Gastroesophageal sphincter (tissue), 4 donors: ENCODE measurements around the gene SLC38A7. TPM values are rescaled to one million over a fixed set of nuclear protein-coding genes. Genes with fewer than 3 reads are reported as not detected.

Source experiments
- ATAC-seq: fragments of 150-250 bp; one replicate; pipeline ENCODE4 v1.9.1; 2016; ENCODE audit warnings: mild to moderate bottlenecking, moderate library complexity
- H3K27ac ChIP-seq, 4 donors: fragments of 200-600 bp; sonication (generic) in 3 of 4; 1 replicate in 3 of 4; 2 replicates in 1 of 4; pipeline ENCODE4 v1.5.1; 2016 to 2019
- H3K27me3 ChIP-seq: fragments of 200-600 bp; sonication (generic); one replicate; pipeline ENCODE4 v1.5.1; 2019
- H3K36me3 ChIP-seq, 2 donors: fragments of 200-600 bp; sonication (generic); one replicate each; pipeline ENCODE4 v1.5.1; 2019; ENCODE audit warnings: control low read depth in 1 of 2
- H3K4me1 ChIP-seq, 3 donors: fragments of 200-600 bp; sonication (generic); 1 replicate in 2 of 3; 2 replicates in 1 of 3; pipeline ENCODE4 v1.5.1; 2016 to 2019; ENCODE audit warnings: control low read depth in 2 of 3
- H3K4me3 ChIP-seq, 2 donors: fragments of 200-600 bp; sonication (generic); one replicate each; pipeline ENCODE4 v1.5.1; 2019; ENCODE audit warnings: mild to moderate bottlenecking in 1 of 2, moderate library complexity in 1 of 2
- H3K9me3 ChIP-seq, 3 donors: fragments of 200-600 bp; sonication (generic); one replicate each; pipeline ENCODE4 v1.5.1; 2017 to 2019; ENCODE audit warnings: control low read depth in 2 of 3
- EP300 ChIP-seq: sonication (generic); formaldehyde crosslinking; IDR thresholded peaks from one replicate; pipeline ENCODE4 v1.6.1; 2017; ENCODE audit warnings: antibody characterized with exemption, mild to moderate bottlenecking
- POLR2A ChIP-seq, 2 donors: fragments of 450-650 bp; IDR thresholded peaks; one replicate each; pipeline ENCODE4 v1.6.1; 2017; ENCODE audit warnings: antibody characterized with exemption in 2 of 2, mild to moderate bottlenecking in 2 of 2, moderate library complexity in 1 of 2
- POLR2AphosphoS5 ChIP-seq: sonication (generic); formaldehyde crosslinking; IDR thresholded peaks from one replicate; pipeline ENCODE4 v1.6.1; 2017; ENCODE audit warnings: antibody characterized with exemption
- WGBS, 2 donors: methylation state at CpG; one replicate each; pipeline ENCODE4 v1.1.5; 2018; ENCODE audit warnings: low coverage in 1 of 2; 5-methylcytosine and 5-hydroxymethylcytosine counted together
- total RNA-seq, 4 donors: library from RNA; depleted of rRNA; stranded (reverse); fragments of >200 nt; gene quantifications; one replicate each; pipeline ENCODE4 v1.1.0, GENCODE V29; 2016
- TF ChIP-seq, protein P1 (sequence below), 4 experiments: fragments of 200-600 bp in 2 of 4; fragments of 450-650 bp in 2 of 4; sonication (generic) in 1 of 4; IDR thresholded peaks; one replicate each; pipeline ENCODE4 v1.5.1; 2017 to 2019; ENCODE audit warnings: antibody characterized with exemption in 4 of 4, mild to moderate bottlenecking in 2 of 4, moderate library complexity in 2 of 4

Gene SLC38A7
- total RNA-seq, 4 donors from 2014 or later, result 10.7 to 20.7 (median 14.7) TPM

DNA sequence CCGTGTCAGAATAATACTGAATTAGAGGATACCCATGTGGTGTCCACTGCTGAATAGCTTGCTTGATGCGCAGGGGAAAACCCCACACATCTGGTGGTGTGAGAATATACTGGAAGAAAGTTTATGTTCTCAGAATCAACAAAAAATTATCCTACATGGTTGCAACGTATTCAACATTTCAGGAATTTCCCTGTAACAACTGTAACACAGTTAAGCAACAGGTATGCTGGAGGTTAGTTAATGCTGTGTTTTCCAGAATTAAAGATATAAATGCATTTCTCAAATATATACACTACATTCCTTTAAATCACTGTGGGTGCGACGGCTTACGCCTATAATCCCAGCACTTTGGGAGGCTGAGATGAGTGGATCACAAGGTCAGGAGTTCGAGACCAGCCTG, 60.4 kb downstream of the SLC38A7 start:
- Histone ChIP-seq H3K9me3 (no peaks in the 10 kb centered on the region), H3K36me3 (peaks cover 0 to 50% of the 10 kb centered on the region in 2 donors), H3K27me3 (no peaks in the 10 kb centered on the region), H3K27ac (no peak overlapping the region), H3K4me1 (peaks cover 0 to 48% (median 20%) of the 10 kb centered on the region in 3 donors), H3K4me3 (no peak overlapping the region)
- 85 to 92% methylated on average over 6 to 7 of the region's 7 CpGs for WGBS, 2 donors
- TF ChIP-seq POLR2AphosphoS5 (no peak), POLR2A (IDR thresholded peaks at IDR 0.05) (no peak), EP300 (no peak)
- TF ChIP-seq, protein P1, sequence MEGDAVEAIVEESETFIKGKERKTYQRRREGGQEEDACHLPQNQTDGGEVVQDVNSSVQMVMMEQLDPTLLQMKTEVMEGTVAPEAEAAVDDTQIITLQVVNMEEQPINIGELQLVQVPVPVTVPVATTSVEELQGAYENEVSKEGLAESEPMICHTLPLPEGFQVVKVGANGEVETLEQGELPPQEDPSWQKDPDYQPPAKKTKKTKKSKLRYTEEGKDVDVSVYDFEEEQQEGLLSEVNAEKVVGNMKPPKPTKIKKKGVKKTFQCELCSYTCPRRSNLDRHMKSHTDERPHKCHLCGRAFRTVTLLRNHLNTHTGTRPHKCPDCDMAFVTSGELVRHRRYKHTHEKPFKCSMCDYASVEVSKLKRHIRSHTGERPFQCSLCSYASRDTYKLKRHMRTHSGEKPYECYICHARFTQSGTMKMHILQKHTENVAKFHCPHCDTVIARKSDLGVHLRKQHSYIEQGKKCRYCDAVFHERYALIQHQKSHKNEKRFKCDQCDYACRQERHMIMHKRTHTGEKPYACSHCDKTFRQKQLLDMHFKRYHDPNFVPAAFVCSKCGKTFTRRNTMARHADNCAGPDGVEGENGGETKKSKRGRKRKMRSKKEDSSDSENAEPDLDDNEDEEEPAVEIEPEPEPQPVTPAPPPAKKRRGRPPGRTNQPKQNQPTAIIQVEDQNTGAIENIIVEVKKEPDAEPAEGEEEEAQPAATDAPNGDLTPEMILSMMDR (IDR thresholded peaks at IDR 0.05), result no peak
- no peak for ATAC-seq

DNA sequence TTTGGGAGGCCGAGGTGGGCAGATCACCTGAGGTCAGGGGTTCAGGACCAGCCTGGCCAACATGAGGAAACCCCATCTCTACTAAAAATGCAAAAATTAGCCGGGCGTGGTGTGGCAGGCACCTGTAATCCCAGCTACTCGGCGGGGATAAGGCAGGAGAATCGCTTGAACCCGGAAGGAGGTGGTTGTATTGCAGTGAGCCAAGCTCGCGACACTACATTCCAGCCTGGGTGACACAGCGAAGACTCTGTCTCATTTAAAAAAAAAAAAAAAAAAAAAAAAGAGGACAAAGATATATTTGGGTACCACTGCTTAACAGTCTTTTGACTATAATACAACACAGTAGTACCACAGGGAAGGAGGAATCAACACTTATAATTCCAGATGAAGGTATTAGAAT, 64.2 kb downstream of the SLC38A7 start:
- TF ChIP-seq, protein P1 (IDR thresholded peaks at IDR 0.05), result no peak
- no peak for TF ChIP-seq POLR2AphosphoS5
- TF ChIP-seq EP300, result no peak
- no peak for TF ChIP-seq POLR2A (IDR thresholded peaks at IDR 0.05)
- no peak for ATAC-seq
- Histone ChIP-seq H3K4me1 (peaks cover 0 to 15% (median 0%) of the 10 kb centered on the region in 3 donors), H3K27me3 (no peaks in the 10 kb centered on the region), H3K27ac (no peak overlapping the region), H3K4me3 (no peak overlapping the region), H3K9me3 (no peaks in the 10 kb centered on the region), H3K36me3 (peaks cover 0 to 71% of the 10 kb centered on the region in 2 donors)
- 76 to 98% methylated on average over 2 to 7 of the region's 10 CpGs for WGBS, 2 donors

DNA sequence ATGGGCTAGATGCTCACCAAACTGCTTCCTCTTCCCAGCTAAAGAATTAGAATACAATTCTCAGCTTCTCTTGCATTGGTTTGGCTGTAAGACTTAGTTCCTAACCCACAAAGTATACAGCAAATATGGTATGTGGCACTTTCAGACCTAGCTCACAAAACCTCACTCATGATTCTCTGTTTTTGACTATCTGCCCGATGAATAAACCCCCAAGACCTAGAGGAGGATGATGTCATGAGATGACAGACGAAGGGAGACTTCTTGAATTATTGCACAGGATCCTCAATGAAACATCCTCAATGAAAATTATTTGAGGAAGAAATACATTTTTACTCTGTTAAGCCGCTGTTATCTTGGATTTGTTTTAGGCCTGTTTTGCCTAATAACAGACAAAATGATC, 69.3 kb downstream of the SLC38A7 start:
- Histone ChIP-seq H3K27me3 (no peaks in the 10 kb centered on the region), H3K9me3 (no peaks in the 10 kb centered on the region), H3K4me1 (peaks cover 0 to 18% (median 0%) of the 10 kb centered on the region in 3 donors), H3K27ac (no peak overlapping the region), H3K4me3 (no peak overlapping the region), H3K36me3 (peaks cover 0 to 45% of the 10 kb centered on the region in 2 donors)
- WGBS, 2 donors, result 66% methylated on average over 3 of the region's 3 CpGs; no CpG with 5 or more reads in 1 of the 2 donors
- ATAC-seq, result no peak
- TF ChIP-seq EP300 (no peak), POLR2A (IDR thresholded peaks at IDR 0.05) (no peak), POLR2AphosphoS5 (no peak)
- TF ChIP-seq, protein P1 (IDR thresholded peaks at IDR 0.05), result no peak

Other genes starting within 250 kb of the SLC38A7 start
- 1 to 10 TPM; 1.9 to 8.0 (median 7.0) TPM for gene NDRG4, start 184.6 kb downstream of the SLC38A7 start, total RNA-seq
- gene SETD6, start 169.3 kb downstream of the SLC38A7 start, total RNA-seq, result 10 to 100 TPM; 15.5 to 19.8 (median 17.5) TPM
- gene CNOT1, start 54.9 kb downstream of the SLC38A7 start, total RNA-seq, result 100 to 1,000 TPM in 2 of 4 donors, 10 to 100 TPM in 2; 93.8 to 124 (median 110) TPM
- 100 to 1,000 TPM in 2 of 4 donors, 10 to 100 TPM in 2; 37.3 to 134 (median 103) TPM for gene GOT2, start 49.5 kb upstream of the SLC38A7 start, total RNA-seq